ENCODE results near the gene MGAT4D.

GRCh38 chr4:140469791-140470733, 28.0 kb downstream of the MGAT4D start:
- TF ChIP-seq CTCF (IDR thresholded peaks at IDR 0.05; ENCODE audit: insufficient read depth, low read length) (no peak), REST (IDR thresholded peaks at IDR 0.05; ENCODE audit: insufficient replicate concordance, low read depth) (no peak), GABPA (IDR thresholded peaks at IDR 0.05; ENCODE audit: low read depth) (no peak), SPI1 (IDR thresholded peaks at IDR 0.05; ENCODE audit: borderline replicate concordance, low read depth) (no peak), POLR2AphosphoS5 (IDR thresholded peaks at IDR 0.05; ENCODE audit: low read depth) (no peak)
